ENCODE data around the gene KMT2D.

KMT2D gene

GRCh38 chr12:49050507-49051372 is 9.9 kb downstream of the KMT2D start:
- no peak for DNase-seq

GRCh38 chr12:49049566-49050224 is 10.9 kb downstream of the KMT2D start:
- no peak for DNase-seq

- no peak for DNase-seq
Observed at GRCh38 chr12:49048953-49049352, 11.6 kb downstream of the KMT2D start.

GRCh38 chr12:49046129-49046895 is 14.3 kb downstream of the KMT2D start:
- no peak for DNase-seq

GRCh38 chr12:49044660-49045059 is 15.9 kb downstream of the KMT2D start:
- no peak for DNase-seq

- no peak for DNase-seq
Observed at GRCh38 chr12:49043856-49044258, 16.7 kb downstream of the KMT2D start.

GRCh38 chr12:49043241-49043640 is 17.4 kb downstream of the KMT2D start:
- DNase-seq = no peak

GRCh38 chr12:49041881-49042484 is 18.6 kb downstream of the KMT2D start:
- DNase-seq = no peak

- no peak for DNase-seq
Observed at GRCh38 chr12:49041036-49041880, 19.3 kb downstream of the KMT2D start.

- no peak for DNase-seq
Observed at GRCh38 chr12:49040364-49040855, 20.2 kb downstream of the KMT2D start.

GRCh38 chr12:49039421-49040363 is 20.9 kb downstream of the KMT2D start:
- DNase-seq = no peak

- no peak for DNase-seq
Observed at GRCh38 chr12:49038291-49038955, 22.2 kb downstream of the KMT2D start.

- DNase-seq = no peak
Observed at GRCh38 chr12:49037947-49038237, 22.7 kb downstream of the KMT2D start.

- DNase-seq = no peak
Observed at GRCh38 chr12:49037111-49037946, 23.3 kb downstream of the KMT2D start.

- DNase-seq = no peak
Observed at GRCh38 chr12:49036029-49036428, 24.6 kb downstream of the KMT2D start.

- DNase-seq = no peak
Observed at GRCh38 chr12:49034286-49034622, 26.3 kb downstream of the KMT2D start.

GRCh38 chr12:49033611-49034285 is 26.8 kb downstream of the KMT2D start:
- DNase-seq = no peak

GRCh38 chr12:49032679-49033447 is 27.7 kb downstream of the KMT2D start:
- no peak for DNase-seq
